ENCODE measurements around the gene VAV1. TPM values are rescaled to one million over a fixed set of nuclear protein-coding genes. Genes with fewer than 3 reads are reported as not detected.

The VAV1 gene
- total RNA-seq, 1 experiment from 2014 or later: 0.05 TPM

GRCh38 chr19:6888967-6889366, 116.5 kb downstream of the VAV1 start:
- CTCF ChIA-PET: interaction anchor here (0.6 kb wide), 1 partner anchor 114 kb away, joined by 4 read pairs; no protein-coding TSS in a partner anchor
- POLR2A ChIA-PET: no interaction called here
- TF ChIP-seq POLR2AphosphoS5 (IDR thresholded peaks at IDR 0.05; ENCODE audit: low read depth, low read length) (no peak), CTCF (IDR thresholded peaks at IDR 0.05) (no peak), SIN3A (IDR thresholded peaks at IDR 0.05; ENCODE audit: borderline replicate concordance, insufficient read depth, low read depth, low read length) (no peak), REST (IDR thresholded peaks at IDR 0.05; ENCODE audit: insufficient read depth in 1 of 2, low read depth in 2 of 2, low read length in 1 of 2) (no peak), TCF7L2 (IDR thresholded peaks at IDR 0.05; ENCODE audit: low read depth, low read length) (no peak)
- intact Hi-C loops (cut with micrococcal nuclease; ENCODE audit: unreplicated experiment): no loop called here
- in situ Hi-C loops (cut with HindIII; ENCODE audit: low pct_unique_long_range_greater_than_20kb, low sequenced_read_pairs): no loop called here
- Histone ChIP-seq H3K36me3 (ENCODE audit: control insufficient read depth, insufficient read depth, low read length) (no peaks in the 10 kb centered on the region), H3K4me1 (ENCODE audit: control insufficient read depth, insufficient read depth, low read length) (no peaks in the 10 kb centered on the region), H3K4me3 (ENCODE audit: low read depth in 2 of 2, low read length in 2 of 2) (no peak overlapping the region), H3K27ac (ENCODE audit: low read length) (no peak overlapping the region), H3K9me3 (ENCODE audit: control insufficient read depth, insufficient read depth, low read depth, low read length) (no peaks in the 10 kb centered on the region), H3K27me3 (ENCODE audit: control insufficient read depth, insufficient read depth, low read length) (peaks cover 2% of the 10 kb centered on the region; the same call in 1 of the 2 replicates)
- no TSS peak for BruUV-seq (replicated peaks)
- ATAC-seq (no peak), DNase-seq (ENCODE audit: low read depth, low spot score) (no peak)

- ChIA-PET CTCF (no interaction called here), POLR2A (no interaction called here)
- peaks cover 2% of the 10 kb centered on the region; the same call in 1 of the 2 replicates for H3K27me3 ChIP-seq (ENCODE audit: control insufficient read depth, insufficient read depth, low read length)
- TF ChIP-seq REST (IDR thresholded peaks at IDR 0.05; ENCODE audit: insufficient read depth in 1 of 2, low read depth in 2 of 2, low read length in 1 of 2) (no peak), CTCF (IDR thresholded peaks at IDR 0.05) (no peak), TCF7L2 (IDR thresholded peaks at IDR 0.05; ENCODE audit: low read depth, low read length) (no peak), SIN3A (IDR thresholded peaks at IDR 0.05; ENCODE audit: borderline replicate concordance, insufficient read depth, low read depth, low read length) (no peak), POLR2AphosphoS5 (IDR thresholded peaks at IDR 0.05; ENCODE audit: low read depth, low read length) (no peak)
- no peaks in the 10 kb centered on the region for H3K4me1 ChIP-seq (ENCODE audit: control insufficient read depth, insufficient read depth, low read length)
- in situ Hi-C loops (cut with HindIII; ENCODE audit: low pct_unique_long_range_greater_than_20kb, low sequenced_read_pairs): no loop called here
- intact Hi-C loops (cut with micrococcal nuclease; ENCODE audit: unreplicated experiment): no loop called here
- no peaks in the 10 kb centered on the region for H3K36me3 ChIP-seq (ENCODE audit: control insufficient read depth, insufficient read depth, low read length)
- DNase-seq (ENCODE audit: low read depth, low spot score): no peak
- no peak overlapping the region for H3K4me3 ChIP-seq (ENCODE audit: low read depth in 2 of 2, low read length in 2 of 2)
- no peaks in the 10 kb centered on the region for H3K9me3 ChIP-seq (ENCODE audit: control insufficient read depth, insufficient read depth, low read depth, low read length)
- no TSS peak for BruUV-seq (replicated peaks)
- ATAC-seq: no peak
- H3K27ac ChIP-seq (ENCODE audit: low read length): no peak overlapping the region
Measured at GRCh38 chr19:6890401-6890913, 117.9 kb downstream of the VAV1 start.
